Omental fat pad (tissue), 4 donors: ENCODE data around the gene IVD. TPM values are rescaled to one million over a fixed set of nuclear protein-coding genes. Genes with fewer than 3 reads are reported as not detected.
A peak's percentile ranks its signal among the peaks of the same experiment; 100 is the strongest.

Source experiments
- ATAC-seq: fragments of 150-250 bp; one replicate; pipeline ENCODE4 v1.9.1; 2016; ENCODE audit warnings: mild to moderate bottlenecking, moderate library complexity; ENCODE audit not compliant: low FRiP score
- DNase-seq: peaks from one replicate; pipeline ENCODE4 v3.0.0-alpha.2; 2019; ENCODE audit warnings: low spot score
- total RNA-seq, 4 donors: library from RNA; depleted of rRNA; stranded (reverse); fragments of >200 nt; gene quantifications; one replicate each; pipeline ENCODE4 v1.1.0, GENCODE V29; 2016
- TF ChIP-seq, protein P1 (sequence below), 3 donors: fragments of 450-650 bp; IDR thresholded peaks; one replicate each; pipeline ENCODE4 v1.5.1; 2016 to 2017; ENCODE audit warnings: antibody characterized with exemption in 3 of 3, mild to moderate bottlenecking in 3 of 3, moderate library complexity in 2 of 3

Gene IVD
- total RNA-seq, 4 donors from 2014 or later = 45.0 to 63.5 (median 54.2) TPM

- DNase-seq (no peak), ATAC-seq (no peak)
- TF ChIP-seq, protein P1, sequence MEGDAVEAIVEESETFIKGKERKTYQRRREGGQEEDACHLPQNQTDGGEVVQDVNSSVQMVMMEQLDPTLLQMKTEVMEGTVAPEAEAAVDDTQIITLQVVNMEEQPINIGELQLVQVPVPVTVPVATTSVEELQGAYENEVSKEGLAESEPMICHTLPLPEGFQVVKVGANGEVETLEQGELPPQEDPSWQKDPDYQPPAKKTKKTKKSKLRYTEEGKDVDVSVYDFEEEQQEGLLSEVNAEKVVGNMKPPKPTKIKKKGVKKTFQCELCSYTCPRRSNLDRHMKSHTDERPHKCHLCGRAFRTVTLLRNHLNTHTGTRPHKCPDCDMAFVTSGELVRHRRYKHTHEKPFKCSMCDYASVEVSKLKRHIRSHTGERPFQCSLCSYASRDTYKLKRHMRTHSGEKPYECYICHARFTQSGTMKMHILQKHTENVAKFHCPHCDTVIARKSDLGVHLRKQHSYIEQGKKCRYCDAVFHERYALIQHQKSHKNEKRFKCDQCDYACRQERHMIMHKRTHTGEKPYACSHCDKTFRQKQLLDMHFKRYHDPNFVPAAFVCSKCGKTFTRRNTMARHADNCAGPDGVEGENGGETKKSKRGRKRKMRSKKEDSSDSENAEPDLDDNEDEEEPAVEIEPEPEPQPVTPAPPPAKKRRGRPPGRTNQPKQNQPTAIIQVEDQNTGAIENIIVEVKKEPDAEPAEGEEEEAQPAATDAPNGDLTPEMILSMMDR (IDR thresholded peaks at IDR 0.05) = no peak
Observed at GRCh38 chr15:40466426-40467260, 61.0 kb downstream of the IVD start.

DNA sequence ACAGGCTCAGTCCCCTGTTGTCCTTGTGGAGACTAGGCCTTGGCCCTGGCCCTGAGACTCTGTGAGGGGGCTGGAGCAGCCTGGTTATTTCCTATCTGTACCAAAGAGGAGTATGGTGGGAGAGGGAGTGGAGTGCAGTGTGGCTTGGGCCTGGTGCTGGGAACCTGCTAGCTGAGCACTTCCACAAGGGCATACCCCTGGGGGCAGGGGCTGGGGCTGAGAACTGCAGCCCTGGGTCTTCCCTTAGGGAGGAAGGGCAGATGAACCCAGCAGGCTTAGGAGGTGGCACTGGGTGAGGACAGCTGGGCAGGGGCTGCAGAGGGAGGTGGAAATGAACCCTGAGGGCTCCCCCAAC is 61.6 kb downstream of the IVD start:
- ATAC-seq (no peak), DNase-seq (no peak)
- TF ChIP-seq, protein P1 (IDR thresholded peaks at IDR 0.05) = no peak

- DNase-seq (no peak), ATAC-seq (no peak)
- TF ChIP-seq, protein P1 (IDR thresholded peaks at IDR 0.05) = no peak
Observed at GRCh38 chr15:40468898-40469331, 63.3 kb downstream of the IVD start.

GRCh38 chr15:40469776-40470390 is 64.3 kb downstream of the IVD start:
- TF ChIP-seq, protein P1 (IDR thresholded peaks at IDR 0.05) = no peak
- ATAC-seq (no peak), DNase-seq (no peak)

DNA sequence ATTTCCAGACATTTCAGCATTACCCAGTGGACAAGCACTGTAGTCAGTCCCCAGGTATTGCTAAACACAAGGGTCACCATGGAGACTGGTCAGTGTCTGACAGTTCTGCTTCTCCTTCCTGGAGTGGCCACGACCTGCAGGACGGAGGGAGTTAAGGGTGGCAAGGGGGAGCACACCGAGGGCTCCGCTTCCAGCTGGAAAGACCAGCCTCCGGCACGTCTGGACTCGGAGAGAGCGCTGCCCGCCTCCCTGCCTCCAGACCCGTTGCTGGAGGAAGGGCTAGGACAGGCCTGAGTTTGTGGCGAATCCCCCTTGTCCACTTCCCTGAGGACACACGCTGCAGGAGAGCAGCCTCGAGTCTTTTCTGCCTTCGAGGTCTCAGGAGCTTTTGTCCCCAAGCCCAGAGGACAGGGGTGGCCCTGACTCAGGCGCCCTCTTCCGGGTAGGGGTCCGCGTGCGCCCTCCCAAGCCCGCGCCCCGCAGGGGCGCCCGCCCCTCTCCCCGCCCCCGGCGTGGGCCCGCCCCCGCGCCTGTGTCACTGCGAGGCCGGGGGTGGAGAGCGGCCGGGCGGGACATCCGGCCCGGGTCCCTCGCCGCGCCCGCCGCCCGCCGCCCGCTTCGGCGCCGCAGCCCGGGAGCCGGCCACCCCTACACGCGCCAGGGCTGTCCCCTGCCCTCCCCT is 65.0 kb downstream of the IVD start, which contains the start of gene CHST14:
Gene CHST14, plus strand, starts transcription at position 562 of the 682 bp plus-strand sequence. CDS start 230 bp downstream, outside the sequence.
- ATAC-seq (peak; percentile 71), DNase-seq (no peak)
- TF ChIP-seq, protein P1 (IDR thresholded peaks at IDR 0.05) = no peak

Other genes starting within 250 kb of the IVD start
- gene BUB1B, start 244.7 kb upstream of the IVD start, total RNA-seq = 1 to 10 TPM in 2 of 4 donors, under 1 TPM in 2; 0.37 to 7.4 (median 1.5) TPM
- gene PAK6, start 166.7 kb upstream of the IVD start, total RNA-seq = 1 to 10 TPM in 1 of 4 donors, under 1 TPM in 1, not detected in 2; 0.72 to 1.5 TPM
- not detected for gene ANKRD63, start 122.7 kb upstream of the IVD start, total RNA-seq
- gene PLCB2, start 97.9 kb upstream of the IVD start, total RNA-seq = 10 to 100 TPM; 12.0 to 35.1 (median 25.0) TPM
- 10 to 100 TPM in 3 of 4 donors, 1 to 10 TPM in 1; 9.1 to 17.5 (median 12.2) TPM for gene INAFM2, start 82.1 kb upstream of the IVD start, total RNA-seq
- gene CCDC9B, start 64.9 kb upstream of the IVD start, total RNA-seq = 1 to 10 TPM; 1.1 to 7.4 (median 4.5) TPM
- gene PHGR1, start 54.8 kb upstream of the IVD start, total RNA-seq = not detected
- 1 to 10 TPM in 1 of 4 donors, under 1 TPM in 3; under 0.01 to 1.1 (median 0.12) TPM for gene DISP2, start 47.6 kb upstream of the IVD start, total RNA-seq
- gene KNSTRN, start 23.1 kb upstream of the IVD start, total RNA-seq = 10 to 100 TPM in 2 of 4 donors, 1 to 10 TPM in 2; 5.8 to 16.0 (median 11.9) TPM
- 10 to 100 TPM in 3 of 4 donors, 1 to 10 TPM in 1; 9.7 to 17.4 (median 11.4) TPM for gene BAHD1, start 35.2 kb downstream of the IVD start, total RNA-seq
- 10 to 100 TPM in 3 of 4 donors, 1 to 10 TPM in 1; 6.6 to 17.8 (median 10.1) TPM for gene CHST14, start 65.2 kb downstream of the IVD start, total RNA-seq
- 10 to 100 TPM; 26.0 to 37.2 (median 33.4) TPM for gene CCDC32, start 159.2 kb downstream of the IVD start, total RNA-seq
- 1 to 10 TPM; 2.3 to 7.8 (median 4.5) TPM for gene RPUSD2, start 163.5 kb downstream of the IVD start, total RNA-seq
- gene KNL1, start 188.5 kb downstream of the IVD start, total RNA-seq = 1 to 10 TPM in 2 of 4 donors, under 1 TPM in 2; 0.19 to 3.5 (median 1.1) TPM